ENCODE results near the gene CRB3. TPM values are rescaled to one million over a fixed set of nuclear protein-coding genes. Genes with fewer than 3 reads are reported as not detected.

CRB3 gene
- total and polyA plus RNA-seq, 9 of the 15 experiments (the other 6 are each of a cell fraction or from before 2014, with no cell fraction given) = 0.49 TPM; not detected in 8

- TF ChIP-seq GTF2B (IDR thresholded peaks at IDR 0.05; ENCODE audit: extremely low read depth, insufficient read length) (no peak), SMC3 (conservative IDR thresholded peaks at IDR 0.05; ENCODE audit: insufficient read depth, low read depth, low read length) (no peak), KLF1 (tag; IDR thresholded peaks at IDR 0.05) (no peak), FOXO4 (CRISPR knock-in tag; IDR thresholded peaks at IDR 0.05) (no peak), BRF2 (IDR thresholded peaks at IDR 0.05; ENCODE audit: borderline replicate concordance, insufficient read depth, insufficient read length) (no peak), REST (IDR thresholded peaks at IDR 0.05; ENCODE audit: borderline replicate concordance) (no peak), REST (CRISPR knock-in tag; IDR thresholded peaks at IDR 0.05; ENCODE audit: low read depth) (no peak), DIDO1 (tag; IDR thresholded peaks at IDR 0.05; ENCODE audit: low read depth) (no peak), PCBP2 (IDR thresholded peaks at IDR 0.05; ENCODE audit: low read depth, low read length, poor library complexity, severe bottlenecking) (no peak), ETS1 (conservative IDR thresholded peaks at IDR 0.05; ENCODE audit: control insufficient read depth, low read depth, low read length) (0 out of 2 replicates have a peak, but pooled peaks have one; percentile 29), ZBTB2 (IDR thresholded peaks at IDR 0.05) (no peak), ZNF780A (CRISPR knock-in tag; IDR thresholded peaks at IDR 0.05) (no peak)
Observed at GRCh38 chr19:6424195-6424938, 39.7 kb upstream of the CRB3 start, which contains the start of gene KHSRP (continued).

All from K562 (cell line).